WERI-Rb-1 (cell line): ENCODE measurements around the gene A1CF.
"Not testable (repeated sequence)": the region's sequence is repeated elsewhere in the genome, so short reads cannot be mapped to it uniquely, and the experiment has no call there.

Experiments
- DNase-seq: peaks from one replicate; pipeline ENCODE4 v3.0.0-alpha.2; 2020
- H3K27ac ChIP-seq: fragments of 250-450 bp; sonication (Bioruptor Pico); 2 replicates; pipeline ENCODE4 v1.5.1; 2020; ENCODE audit warnings: mild to moderate bottlenecking, moderate library complexity
- H3K27me3 ChIP-seq: fragments of 250-450 bp; sonication (Bioruptor Pico); 2 replicates; pipeline ENCODE4 v1.5.1; 2021; ENCODE audit warnings: mild to moderate bottlenecking, low read depth, moderate library complexity; ENCODE audit not compliant: insufficient read depth, severe bottlenecking
- H3K36me3 ChIP-seq: fragments of 250-450 bp; sonication (Bioruptor Pico); 2 replicates; pipeline ENCODE4 v1.5.1; 2020; ENCODE audit warnings: mild to moderate bottlenecking, moderate library complexity
- H3K4me3 ChIP-seq: 2 replicates; pipeline ENCODE4 v1.5.1; 2011; ENCODE audit warnings: low read depth, mild to moderate bottlenecking, control low read depth, low read length
- H3K9me3 ChIP-seq: fragments of 250-450 bp; sonication (Bioruptor Pico); 2 replicates; pipeline ENCODE4 v1.5.1; 2021; ENCODE audit warnings: mild to moderate bottlenecking, moderate library complexity; ENCODE audit not compliant: severe bottlenecking
- CTCF ChIP-seq: IDR thresholded peaks from 2 replicates; pipeline ENCODE4 v1.5.1; 2011; ENCODE audit warnings: low read depth, mild to moderate bottlenecking, control low read depth, inconsistent platforms, low read length

Gene A1CF

GRCh38 chr10:50885097-50885859 lies at the start of gene A1CF:
A1CF (minus strand) TSS chr10:50885627; CDS start chr10:50859940, 25,687 bp downstream.
- H3K9me3 ChIP-seq = no peaks in the 10 kb centered on the region
- no peaks in the 10 kb centered on the region for H3K27me3 ChIP-seq
- no peaks in the 10 kb centered on the region for H3K36me3 ChIP-seq
- no peak within 1 kb of the TSS for H3K27ac ChIP-seq
- TF ChIP-seq CTCF = no peak
- DNase-seq = no peak
- H3K4me3 ChIP-seq = no peak within 1 kb of the TSS

- no peaks in the 10 kb centered on the region for H3K9me3 ChIP-seq
- no peak overlapping the region for H3K4me3 ChIP-seq
- no peaks in the 10 kb centered on the region for H3K36me3 ChIP-seq
- TF ChIP-seq CTCF = no peak
- no peak overlapping the region for H3K27ac ChIP-seq
- peaks cover 3% of the 10 kb centered on the region for H3K27me3 ChIP-seq
- DNase-seq = no peak
Observed at GRCh38 chr10:50931948-50932431, 46.6 kb upstream of the A1CF start.

DNA sequence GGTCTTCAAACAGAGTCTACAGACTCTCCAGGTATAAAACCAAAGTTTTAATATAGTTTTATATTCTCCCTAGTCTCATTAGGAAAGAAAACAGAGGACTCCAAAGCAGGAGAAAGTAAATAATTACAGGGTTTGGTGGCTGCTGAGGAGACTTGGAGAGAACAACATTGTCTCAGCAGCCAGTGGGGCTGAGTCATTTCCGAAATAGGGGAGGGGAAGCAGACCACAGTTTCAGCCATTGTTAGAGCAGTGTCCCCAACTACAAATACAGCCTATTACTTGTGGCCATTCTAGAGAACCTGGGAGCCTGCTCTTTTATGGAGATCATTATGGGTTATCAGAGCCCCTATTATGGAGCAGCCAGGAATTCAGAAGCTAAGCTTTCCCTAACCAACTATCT lies 44.2 kb upstream of the A1CF start:
- Histone ChIP-seq H3K27me3 (peaks cover 3% of the 10 kb centered on the region), H3K27ac (no peak overlapping the region), H3K4me3 (no peak overlapping the region), H3K9me3 (no peaks in the 10 kb centered on the region), H3K36me3 (no peaks in the 10 kb centered on the region)
- no peak for DNase-seq
- no peak for TF ChIP-seq CTCF

DNA sequence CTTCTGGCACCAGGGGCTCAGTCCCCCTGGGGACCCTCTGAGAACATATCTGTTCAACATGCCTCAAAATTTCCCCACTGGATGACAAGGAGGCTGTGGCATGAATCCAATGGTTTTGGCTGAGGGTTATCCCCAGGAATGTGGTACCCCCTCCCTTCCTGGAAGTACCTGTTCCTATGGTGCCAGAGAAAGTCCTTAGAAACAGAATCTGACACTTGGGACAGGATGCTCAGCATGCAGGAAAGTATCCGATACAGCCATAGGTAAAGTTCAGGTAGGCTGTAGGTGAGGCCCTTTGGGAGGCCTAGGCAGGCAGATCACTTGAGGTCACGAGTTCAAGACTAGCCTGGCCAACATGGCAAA lies 42.7 kb upstream of the A1CF start:
- Histone ChIP-seq H3K9me3 (no peaks in the 10 kb centered on the region), H3K36me3 (no peaks in the 10 kb centered on the region), H3K27ac (no peak overlapping the region), H3K4me3 (no peak overlapping the region), H3K27me3 (no peaks in the 10 kb centered on the region)
- no peak for TF ChIP-seq CTCF
- DNase-seq = no peak

DNA sequence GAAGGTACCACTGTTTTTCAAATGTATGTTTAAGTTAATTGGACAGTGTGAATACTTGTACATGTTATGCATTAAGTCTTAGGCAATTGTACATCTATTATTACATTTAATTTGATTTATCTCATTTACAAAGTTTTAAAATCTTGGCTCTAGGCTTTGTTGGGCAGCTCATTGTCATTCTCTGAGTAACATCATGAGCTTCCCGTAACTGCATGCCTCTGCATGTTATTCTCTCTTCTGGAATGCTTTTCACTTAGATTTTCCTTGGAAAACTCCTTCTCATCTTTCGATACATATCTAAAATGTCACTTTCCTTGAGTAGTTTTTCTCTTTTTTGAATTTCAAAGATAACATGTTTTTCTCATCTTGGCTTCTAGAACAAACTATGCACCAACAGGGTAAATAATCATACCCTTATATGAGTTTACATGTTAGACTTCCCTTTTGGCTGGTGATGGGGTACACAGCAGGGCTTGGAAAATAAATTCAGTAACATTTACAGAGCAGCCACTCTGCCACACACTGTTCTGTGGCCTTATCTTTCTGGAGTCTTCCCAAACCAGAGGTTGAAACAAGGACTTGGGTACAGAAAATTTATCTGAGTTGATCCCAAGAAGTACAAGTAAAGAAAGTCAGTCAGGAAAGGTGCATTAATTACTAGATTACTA lies 42.2 kb upstream of the A1CF start:
- Histone ChIP-seq H3K9me3 (no peaks in the 10 kb centered on the region), H3K27ac (no peak overlapping the region), H3K4me3 (no peak overlapping the region), H3K36me3 (no peaks in the 10 kb centered on the region), H3K27me3 (no peaks in the 10 kb centered on the region)
- TF ChIP-seq CTCF = no peak
- no peak for DNase-seq

DNA sequence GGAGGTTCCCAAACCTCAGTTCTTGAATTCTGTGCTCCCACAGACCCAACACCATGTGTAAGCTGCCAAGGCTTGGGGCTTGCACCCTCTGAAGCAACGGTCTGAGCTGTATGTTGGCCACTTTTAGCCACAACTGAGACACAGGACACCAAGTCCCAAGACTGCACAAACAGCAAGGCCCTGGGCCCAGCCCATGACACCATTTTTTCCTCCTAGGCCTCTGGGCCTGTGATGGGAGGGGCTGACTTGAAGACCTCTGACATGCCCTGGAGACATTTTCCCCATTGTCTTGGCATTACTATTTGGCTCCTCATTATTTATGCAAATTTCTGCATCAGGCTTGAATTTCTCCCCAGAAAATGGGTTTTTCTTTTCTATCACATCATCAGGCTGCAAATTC lies 38.0 kb upstream of the A1CF start:
- not testable (repeated sequence) for H3K9me3 ChIP-seq, H3K27me3 ChIP-seq, H3K36me3 ChIP-seq, H3K4me3 ChIP-seq, DNase-seq, H3K27ac ChIP-seq
